HG02885 (cell line): ENCODE measurements around the gene MTFMT.
"Not testable (repeated sequence)": the region's sequence is repeated elsewhere in the genome, so short reads cannot be mapped to it uniquely, and the experiment has no call there.

Experiments
- ATAC-seq: cut with Tn5 transposase; IDR thresholded peaks from one replicate; pipeline ENCODE4 v1.9.1; 2021; ENCODE audit warnings: mild to moderate bottlenecking; ENCODE audit not compliant: unreplicated experiment, poor library complexity

The MTFMT gene

DNA sequence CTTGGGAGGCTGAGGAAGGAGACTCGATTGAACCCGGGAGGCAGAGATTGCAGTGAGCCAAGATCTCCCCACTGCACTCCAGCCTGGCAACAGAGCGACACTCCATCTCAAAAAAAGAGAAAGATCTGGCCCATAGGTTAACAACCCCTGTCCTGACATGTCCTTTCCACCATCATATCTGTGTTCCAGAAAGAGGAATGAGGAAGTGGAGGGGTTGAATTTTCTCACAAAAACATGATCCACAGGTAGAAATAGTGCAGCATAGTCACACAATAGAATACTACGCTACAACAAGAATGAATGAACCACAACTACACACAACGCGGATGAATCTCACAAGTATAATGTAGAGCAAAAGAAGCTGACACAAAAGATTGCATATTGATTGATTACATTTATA, 11.0 kb upstream of the MTFMT start:
- ATAC-seq = no peak

DNA sequence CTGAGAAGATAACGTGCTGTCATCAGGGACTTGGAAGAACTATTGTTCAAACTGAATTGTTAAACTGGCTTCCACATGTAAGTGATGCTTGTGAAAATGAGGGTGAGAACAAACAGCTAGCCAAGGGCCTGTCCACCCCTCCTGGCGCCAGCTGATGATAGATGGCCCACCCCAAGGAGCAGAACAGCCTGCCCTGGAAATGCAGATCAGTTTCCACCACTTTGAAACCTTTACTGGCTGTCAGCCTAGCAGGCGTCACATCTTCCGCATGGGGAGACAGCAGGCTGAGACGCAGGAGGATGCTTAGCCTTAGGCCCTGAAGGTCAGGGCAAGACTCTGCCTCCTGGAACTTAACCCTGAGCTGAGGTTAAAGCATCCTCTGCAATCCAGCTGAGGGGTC, 9.4 kb upstream of the MTFMT start:
- no peak for ATAC-seq

DNA sequence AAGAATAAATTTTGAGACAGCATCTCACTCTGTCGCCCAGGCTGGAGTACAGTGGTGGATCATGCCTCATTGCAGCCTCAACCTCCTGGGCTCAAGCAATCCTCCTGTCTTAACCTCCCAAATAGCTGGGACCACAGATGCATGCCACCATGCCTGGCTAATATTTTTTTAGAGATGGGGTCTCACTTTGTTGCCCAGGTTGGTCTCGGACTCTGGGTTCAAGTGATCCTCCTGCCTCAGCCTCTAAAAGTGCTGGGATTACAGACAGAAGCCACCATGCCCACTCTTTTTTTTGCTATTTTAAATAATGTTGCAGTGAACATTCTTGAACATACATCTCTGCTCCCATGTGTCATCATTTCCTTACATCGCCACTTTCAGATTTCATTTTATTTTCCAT, 9.0 kb upstream of the MTFMT start:
- ATAC-seq = no peak

DNA sequence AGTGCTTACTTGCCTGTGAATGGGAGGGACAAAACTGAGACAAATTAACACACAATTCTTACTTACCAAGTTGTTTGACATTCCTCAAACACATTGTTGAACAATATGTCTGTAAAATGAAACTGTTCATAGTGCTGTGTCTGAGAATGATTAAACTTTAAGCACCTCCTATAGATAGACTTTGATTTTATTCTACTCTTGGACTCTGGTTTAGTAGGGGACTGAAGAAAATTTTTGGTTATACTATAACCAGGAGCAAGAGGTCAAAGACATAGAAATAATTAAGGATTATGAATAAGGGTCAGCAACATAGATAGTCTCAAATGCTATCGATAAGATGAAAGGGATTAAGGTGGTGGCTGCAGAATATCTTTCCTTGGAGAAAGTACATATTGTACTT, 7.9 kb upstream of the MTFMT start:
- no peak for ATAC-seq

DNA sequence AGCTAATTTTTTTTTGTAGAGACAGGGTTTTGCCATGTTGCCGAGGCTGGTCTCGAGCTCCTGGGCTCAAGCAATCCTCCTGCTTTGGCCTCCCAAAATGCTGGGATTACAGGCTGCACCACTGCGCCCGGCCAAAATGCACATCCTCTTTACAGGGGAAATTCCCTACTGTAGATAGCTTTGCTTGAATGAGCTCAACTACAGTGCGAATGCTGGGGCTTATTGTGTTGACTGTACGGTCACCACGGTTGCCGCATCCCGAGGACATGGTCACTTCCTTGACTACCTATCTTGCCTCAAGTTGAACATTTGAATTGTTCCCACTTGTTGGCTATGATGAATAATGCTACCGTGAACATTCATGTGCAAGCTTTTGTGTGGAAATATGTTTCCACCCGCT, 5.3 kb upstream of the MTFMT start:
- no peak for ATAC-seq

DNA sequence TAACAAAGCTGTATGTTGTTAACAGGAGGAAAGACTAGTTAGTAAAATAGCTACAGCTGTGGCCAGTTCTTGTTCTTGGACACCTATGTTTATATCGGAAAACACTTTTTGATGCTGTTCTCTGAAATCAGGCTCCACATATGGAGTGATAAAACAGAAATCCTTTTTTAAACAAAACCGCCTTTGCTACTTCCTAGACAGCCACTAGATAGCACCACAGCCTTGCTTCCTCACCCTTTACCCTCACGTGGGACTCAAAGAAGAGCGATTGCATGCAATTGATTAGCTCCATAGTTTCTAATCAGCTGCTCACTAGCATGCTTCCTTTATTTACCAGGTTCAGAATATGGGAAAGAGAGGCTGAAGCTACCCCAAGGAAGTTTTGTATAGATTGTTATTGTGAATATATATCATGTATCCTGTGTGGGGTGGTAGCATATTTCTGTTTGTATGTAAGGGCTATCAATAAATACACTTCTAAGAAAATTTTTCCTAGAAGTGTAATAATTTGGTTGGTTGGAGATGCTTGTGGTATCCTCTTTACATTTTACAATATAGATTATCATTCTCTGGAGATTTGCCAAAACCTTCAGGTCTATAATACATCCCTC, 4.3 kb upstream of the MTFMT start:
- no peak for ATAC-seq

DNA sequence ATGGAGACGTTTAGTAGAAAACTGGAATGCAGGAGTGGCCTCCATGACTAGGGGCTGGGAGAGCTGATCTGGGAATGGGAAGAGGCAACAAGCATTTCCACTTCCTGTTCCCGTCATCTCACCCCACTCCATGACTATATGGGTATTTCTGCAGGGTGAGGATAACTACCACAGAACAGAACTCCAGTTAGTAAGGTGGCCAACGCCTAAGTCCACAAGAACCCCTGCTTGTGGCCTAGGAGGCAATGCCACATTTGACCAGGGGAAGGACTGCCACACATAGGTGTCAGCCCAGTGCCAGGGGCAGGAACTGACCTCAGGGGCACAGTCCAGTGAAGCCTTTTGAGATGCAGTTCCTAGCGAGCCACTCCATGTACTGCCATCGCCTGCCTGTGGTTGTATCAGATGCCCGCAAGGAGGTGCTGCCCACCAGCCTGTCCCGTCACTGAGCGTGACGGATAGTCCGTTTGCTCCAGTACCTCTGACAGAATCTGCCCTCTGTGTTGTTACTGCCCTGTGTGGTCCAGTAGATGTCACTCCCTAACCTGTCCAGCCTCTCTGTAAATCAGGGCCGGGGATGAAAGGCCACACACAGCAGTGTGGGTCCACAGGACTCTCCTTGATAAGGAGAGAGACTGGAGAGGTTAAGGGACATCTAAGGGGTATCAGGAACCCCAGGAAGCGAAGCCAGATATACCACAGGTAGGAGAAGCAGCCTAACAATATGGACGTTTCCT, 3.5 kb upstream of the MTFMT start:
- ATAC-seq = no peak

DNA sequence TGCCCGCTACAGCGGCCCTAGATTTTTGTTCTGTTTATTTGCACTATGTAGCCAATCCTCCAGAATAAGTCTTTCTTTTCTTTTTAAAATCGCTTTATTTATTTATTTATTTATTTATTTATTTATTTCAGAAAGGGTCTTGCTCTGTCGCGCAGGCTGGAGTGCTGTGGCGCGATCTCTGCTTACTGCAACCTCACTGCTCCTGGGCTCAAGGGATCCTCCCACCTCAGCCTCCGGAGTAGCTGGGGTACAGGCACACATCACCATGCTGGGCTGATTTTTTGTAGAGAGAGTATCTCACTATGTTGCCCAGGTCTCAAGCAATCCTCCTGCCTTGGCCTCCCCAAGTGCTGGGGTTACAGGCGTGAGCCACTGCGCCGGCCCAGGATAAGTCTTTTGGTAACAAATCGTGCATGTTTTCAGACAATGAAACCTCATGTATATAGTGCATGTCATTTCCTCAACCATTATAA, 333 bp upstream of the MTFMT start:
- ATAC-seq = no peak

DNA sequence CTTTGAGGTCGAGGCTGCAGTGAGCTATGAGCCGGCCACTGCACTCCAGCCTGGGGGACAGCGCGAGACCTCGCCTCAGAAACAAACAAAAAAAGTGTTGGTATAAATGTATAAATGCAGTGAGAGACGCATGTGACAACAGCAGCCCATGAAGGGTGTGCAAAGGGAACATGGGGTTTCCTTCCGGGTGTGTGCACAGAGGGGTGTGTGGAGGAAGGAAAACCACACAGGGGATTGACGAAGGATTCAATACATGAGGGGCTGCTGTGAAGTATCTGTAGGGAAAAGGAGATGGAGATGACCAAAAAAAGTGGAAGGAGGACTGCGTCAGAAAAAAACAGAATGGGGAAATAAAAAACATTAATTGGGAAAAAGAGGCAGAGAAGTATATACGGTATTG, 1.1 kb downstream of the MTFMT start:
- ATAC-seq = no peak

DNA sequence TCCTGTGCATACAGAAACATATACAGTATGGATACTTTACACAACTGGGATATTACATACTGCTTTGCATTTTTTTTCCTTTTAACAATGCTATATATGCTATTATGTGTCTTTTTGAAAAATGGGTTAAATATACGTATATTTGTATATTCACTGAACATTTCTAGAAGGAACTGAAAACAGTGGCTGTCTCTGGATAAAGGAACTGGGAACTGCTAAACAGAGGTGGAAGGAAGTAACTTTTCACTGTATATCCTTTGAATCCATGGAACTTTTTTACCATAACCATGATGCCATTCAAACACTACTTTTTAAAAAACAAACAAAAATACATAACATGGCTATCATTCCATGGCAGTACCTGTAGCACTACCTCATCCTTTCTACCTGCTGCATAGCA, 1.8 kb downstream of the MTFMT start:
- ATAC-seq = no peak

DNA sequence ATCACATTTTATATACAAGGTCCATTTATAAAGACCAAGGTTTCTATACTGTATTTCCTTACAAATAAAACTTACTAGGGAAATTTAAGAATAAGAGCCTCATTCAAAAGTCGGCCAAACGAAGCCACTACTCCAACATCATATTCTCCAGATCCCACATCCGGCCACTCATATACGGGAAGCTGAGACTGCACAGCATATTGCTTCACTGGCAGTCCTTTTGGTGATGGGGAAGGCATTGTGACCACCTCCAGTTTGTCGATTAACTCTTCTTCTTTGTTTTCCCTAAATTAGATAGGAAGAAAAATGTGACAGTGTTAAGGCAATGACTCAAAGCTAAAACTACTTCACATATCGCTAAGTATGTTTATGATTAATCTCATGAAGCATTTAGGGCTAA, 2.7 kb downstream of the MTFMT start:
- no peak for ATAC-seq

DNA sequence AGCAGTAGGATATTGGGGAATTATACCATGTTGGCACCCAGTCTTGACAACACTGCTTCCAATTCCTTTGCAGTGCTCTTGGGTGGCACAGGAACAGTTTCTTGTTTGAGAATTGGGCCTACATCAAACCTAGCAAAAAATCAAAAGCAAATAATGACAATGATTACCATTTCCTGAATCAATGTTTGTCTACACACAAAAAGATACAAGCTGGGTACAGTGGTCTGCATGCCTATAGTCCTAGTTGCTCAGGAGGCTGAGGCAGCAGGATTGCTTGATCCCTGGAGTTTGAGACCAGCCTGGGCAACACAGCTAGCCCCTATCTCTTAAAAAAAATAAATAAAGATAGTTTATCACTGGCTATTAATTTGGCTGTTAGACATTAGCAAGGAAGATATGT, 8.0 kb downstream of the MTFMT start:
- no peak for ATAC-seq

DNA sequence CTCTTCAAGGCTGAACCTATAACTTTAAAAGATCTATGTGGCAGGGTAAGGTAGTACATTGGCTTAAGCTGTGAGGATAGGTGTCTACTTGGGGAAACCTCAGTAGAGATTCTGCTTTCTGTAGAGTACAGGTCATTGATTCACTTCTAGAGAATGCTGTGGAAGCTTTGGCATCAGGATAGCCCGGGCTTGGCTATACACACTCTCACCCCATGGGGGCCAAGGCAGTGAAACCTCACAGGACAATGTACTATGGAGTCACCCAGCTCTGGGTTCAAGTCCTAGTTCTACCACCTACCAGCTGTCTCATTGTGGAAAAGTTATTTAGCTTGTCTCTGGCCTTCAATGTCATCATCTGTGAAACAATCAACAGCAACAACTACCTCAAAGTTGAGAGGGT, 9.0 kb downstream of the MTFMT start:
- no peak for ATAC-seq

DNA sequence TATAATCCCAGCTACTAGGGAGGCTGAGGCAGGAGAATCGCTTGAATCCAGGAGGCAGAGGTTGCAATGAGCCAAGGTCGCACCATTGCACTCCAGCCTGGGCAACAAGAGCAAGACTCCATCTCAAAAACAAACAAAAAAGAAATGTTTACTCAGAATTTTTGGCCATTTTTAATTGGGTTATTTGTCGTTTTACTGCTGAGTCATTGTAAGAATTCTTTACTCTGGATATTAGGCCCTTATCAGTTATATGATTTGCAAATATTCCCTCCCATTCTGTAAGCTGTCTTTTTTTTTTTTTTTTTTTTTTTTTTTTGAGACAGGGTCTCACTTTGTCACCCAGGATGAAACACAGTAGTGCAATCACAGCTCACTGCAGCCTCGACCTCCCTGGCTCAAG, 18.2 kb downstream of the MTFMT start:
- not testable (repeated sequence) for ATAC-seq

DNA sequence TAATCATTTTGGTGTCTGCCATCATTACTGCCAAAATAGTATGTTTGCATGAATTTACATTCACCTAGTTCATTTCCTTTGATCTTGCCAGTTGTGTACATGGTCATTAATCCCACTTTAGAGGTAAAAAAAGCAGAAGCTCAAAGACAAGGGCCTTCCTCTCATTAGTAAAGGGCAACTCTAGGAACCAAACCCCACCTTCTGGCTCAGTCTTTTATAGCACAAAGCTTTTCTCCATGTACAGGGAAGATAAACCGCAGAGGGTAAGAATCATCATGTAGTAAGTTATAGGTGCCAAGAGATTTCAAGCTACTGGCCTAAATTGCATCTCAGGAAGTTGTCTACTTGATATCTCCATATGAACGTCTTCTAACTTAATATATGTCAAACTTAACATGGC, 20.5 kb downstream of the MTFMT start:
- no peak for ATAC-seq

DNA sequence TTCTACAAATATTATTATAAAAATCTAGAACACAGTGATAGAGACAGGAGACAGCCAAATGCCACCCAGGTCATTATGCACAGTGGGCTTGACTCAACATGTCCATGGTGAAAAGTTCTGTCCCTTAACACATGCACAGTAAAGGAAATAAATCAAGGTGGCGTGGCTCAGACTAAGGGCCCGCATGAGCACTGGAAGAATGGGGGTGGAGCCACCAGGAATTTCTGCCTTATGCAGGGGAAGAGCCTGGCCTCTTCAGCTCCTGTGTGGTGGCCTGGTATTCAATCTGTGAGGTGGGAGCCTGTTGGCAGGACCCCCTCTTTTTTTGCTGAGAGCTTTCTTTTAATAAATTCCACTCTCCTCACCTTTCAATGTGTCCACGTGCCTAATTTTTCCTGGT, 22.6 kb downstream of the MTFMT start:
- no peak for ATAC-seq

DNA sequence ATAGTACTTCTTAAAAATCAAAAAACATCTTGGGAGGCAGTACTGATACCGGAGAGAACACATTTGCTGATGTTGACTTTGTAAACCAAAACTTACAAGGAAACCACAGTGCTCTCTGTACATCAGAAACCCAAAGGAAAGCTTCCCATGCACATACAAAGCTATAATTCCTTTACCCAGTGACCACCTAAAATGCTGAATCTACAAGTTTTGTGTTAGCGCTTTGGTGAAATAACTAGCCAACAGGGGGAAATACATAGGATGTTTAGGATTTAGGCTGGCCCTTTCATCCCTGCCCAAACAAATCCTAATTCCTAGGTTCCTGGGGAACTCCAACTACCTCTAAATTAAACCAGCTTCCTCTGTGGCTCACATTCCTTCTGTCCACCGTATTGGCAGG, 24.4 kb downstream of the MTFMT start:
- ATAC-seq = no peak

DNA sequence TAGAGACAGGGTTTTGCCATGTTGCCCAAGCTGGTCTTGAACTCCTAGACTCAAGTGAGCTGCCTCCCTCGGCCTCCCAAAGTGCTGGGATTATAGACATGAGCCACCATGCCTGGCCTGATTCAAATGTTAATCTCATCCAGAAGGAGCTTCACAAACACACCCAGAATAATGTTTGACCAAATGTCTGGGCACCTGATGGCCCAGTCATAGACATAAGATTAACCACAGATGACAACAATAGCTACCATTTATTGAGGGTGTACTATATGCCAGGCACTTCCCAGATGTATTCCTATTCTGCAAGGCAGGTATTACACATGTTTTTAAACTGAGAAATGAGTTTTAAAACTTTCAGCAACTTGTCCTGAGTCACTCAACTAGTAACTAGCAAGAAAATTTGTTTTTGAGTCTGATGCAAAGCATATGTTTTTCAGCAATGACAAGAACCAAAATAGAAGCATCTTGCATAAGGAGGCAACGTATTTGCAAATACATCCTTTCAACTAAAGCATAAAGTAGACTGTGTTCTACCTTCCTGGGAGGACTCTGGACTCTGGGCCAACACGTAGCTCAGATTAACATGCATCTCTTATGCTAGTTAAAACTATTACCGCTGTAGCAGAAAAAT, 31.6 kb downstream of the MTFMT start:
- ATAC-seq = no peak

DNA sequence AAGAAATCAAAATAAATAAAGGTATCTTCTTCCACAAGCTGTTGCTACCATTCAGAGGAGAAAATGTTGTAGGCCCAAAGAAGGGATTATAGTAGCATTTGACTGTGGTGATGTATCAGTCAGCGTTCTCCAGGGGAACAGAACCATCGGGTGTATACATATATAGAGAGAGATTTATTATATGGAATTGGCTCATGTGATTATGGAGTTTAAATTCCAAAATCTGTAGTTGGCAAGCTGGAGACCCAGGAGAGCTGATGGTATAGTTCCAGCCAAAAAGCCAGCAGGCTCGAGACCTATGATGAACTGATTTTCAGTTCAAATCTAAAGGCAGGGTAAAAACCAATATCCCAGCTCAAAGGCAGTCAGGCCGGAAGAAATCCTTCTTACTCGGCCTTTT, 32.4 kb downstream of the MTFMT start:
- no peak for ATAC-seq

DNA sequence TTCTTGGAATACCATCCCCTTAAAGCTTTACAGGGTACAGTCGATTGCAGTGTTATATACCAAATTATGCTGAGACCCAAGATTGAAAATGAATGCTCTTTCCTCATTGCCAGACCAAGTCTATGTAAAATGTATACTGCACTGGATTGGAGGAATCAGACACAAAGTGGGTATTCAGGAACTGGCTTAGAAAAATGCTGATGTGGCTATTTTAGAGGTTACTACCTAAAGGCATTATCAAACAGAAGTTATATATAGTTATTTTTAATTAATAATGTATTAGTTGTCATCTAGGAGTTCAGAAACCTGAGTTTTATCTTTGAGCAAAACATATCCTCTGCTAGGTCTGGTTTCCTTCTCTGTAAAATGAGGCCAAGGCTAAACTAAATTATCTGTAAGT, 36.1 kb downstream of the MTFMT start:
- no peak for ATAC-seq

DNA sequence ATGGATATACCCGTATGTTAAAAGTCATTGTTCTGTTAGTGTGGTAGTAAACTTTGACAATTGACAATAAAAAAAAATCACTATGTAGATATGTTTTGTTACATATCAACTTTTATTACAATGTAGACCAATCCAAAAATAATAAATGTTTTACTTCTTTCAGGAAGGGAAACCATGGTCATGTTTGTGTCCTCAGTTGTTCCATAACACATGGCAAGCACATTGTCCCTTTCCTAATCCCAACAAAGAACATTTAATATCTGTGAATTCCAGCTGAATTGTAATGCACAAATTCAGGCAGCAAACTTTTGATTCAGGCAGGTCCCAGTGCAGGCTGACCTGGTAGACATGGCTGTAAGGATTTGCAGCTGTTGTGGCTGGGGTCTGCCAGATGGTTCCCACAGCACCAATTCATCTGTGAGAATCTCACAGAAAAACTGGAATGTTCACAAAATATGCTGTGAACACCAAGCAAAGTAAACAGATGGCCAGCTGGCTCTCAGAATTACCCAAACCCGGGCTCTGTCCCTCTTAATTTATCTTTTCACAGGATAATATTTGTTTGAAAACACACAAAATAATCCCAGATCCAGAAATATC, 37.8 kb downstream of the MTFMT start:
- ATAC-seq = no peak

DNA sequence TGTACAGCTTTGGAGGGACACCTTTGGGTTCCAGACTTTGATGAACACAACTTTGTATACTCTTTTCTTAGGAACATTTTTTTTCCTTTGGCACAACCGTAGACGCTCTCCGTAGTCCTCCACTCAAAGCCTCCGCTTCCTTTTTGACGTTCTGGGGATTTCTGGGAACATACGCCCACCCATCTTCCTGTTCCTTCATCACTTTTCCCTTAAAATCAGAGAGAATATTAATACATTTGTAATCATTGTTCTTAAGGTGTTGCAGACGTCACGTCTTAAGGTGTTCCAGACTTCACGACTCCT, 39.3 kb downstream of the MTFMT start:
- no peak for ATAC-seq
